Left lung (tissue), 10 donors: Measurements from ENCODE around the gene PARP3. TPM values are rescaled to one million over a fixed set of nuclear protein-coding genes. Genes with fewer than 3 reads are reported as not detected.

Experiments used
- ATAC-seq: fragments of 200-7000 bp; cut with Tn5 transposase; one replicate; pipeline ENCODE4 v1.9.1; 2020; ENCODE audit warnings: moderate library complexity
- DNase-seq, 4 donors: peaks; one replicate each; pipeline ENCODE4 v3.0.0-alpha.2; 2013 to 2020
- H3K27ac ChIP-seq, 2 donors: fragments of 200-600 bp; sonication (generic) in 1 of 2; one replicate each; pipeline versions ENCODE4 v1.5.0 to v1.8.0; 2020 to 2021
- H3K27me3 ChIP-seq, 2 donors: fragments of 200-600 bp; sonication (generic) in 1 of 2; one replicate each; pipeline versions ENCODE4 v1.5.0 to v1.8.0; 2020 to 2021
- H3K36me3 ChIP-seq, 2 donors: fragments of 200-600 bp; sonication (generic) in 1 of 2; one replicate each; pipeline versions ENCODE4 v1.5.0 to v1.8.0; 2020 to 2021
- H3K4me1 ChIP-seq, 2 donors: fragments of 200-600 bp; one replicate each; pipeline ENCODE4 v1.8.0; 2021
- H3K4me3 ChIP-seq, 2 donors: fragments of 200-600 bp; sonication (generic) in 1 of 2; one replicate each; pipeline versions ENCODE4 v1.5.0 to v1.8.0; 2020 to 2021; ENCODE audit warnings: mild to moderate bottlenecking in 1 of 2
- H3K9me3 ChIP-seq, 2 donors: fragments of 200-600 bp; sonication (generic) in 1 of 2; one replicate each; pipeline versions ENCODE4 v1.5.0 to v1.8.0; 2020 to 2021
- intact Hi-C, 2 donors: fragments of 100-400 bp; cut with DNase I; formaldehyde crosslinking; loops; one replicate each; pipeline versions ENCODE4 v1.11.2 to v1.14.2; 2022
- polyA plus RNA-seq, 6 donors: library from polyadenylated mRNA; unstranded; fragments of 120-200 nt; gene quantifications; one replicate each; pipeline ENCODE4 v1.2.1, GENCODE V29; 2013; ENCODE audit not compliant: insufficient read length in 6 of 6
- total RNA-seq, 2 donors: library from RNA; stranded (reverse); fragmentation: NEBNext Ultra II Directional; extraction: Animal tissue kit (Norgen Biotek cat#: 25700); gene quantifications; one replicate each; pipeline ENCODE4 v1.2.1, GENCODE V29; 2021
- TF ChIP-seq, protein P1 (sequence below), 2 donors: fragments of 200-600 bp; sonication (generic) in 1 of 2; IDR thresholded peaks; one replicate each; pipeline versions ENCODE4 v1.5.0 to v1.8.0; 2021; ENCODE audit warnings: antibody characterized with exemption in 2 of 2
- donor health status: DM: no; HTN: yes; CAD: no.
- donor health status: DM: no; HTN: no; CAD: no.

PARP3 gene
- total and polyA plus RNA-seq, 8 donors, result 16.5 to 24.1 (median 20.3) TPM

DNA sequence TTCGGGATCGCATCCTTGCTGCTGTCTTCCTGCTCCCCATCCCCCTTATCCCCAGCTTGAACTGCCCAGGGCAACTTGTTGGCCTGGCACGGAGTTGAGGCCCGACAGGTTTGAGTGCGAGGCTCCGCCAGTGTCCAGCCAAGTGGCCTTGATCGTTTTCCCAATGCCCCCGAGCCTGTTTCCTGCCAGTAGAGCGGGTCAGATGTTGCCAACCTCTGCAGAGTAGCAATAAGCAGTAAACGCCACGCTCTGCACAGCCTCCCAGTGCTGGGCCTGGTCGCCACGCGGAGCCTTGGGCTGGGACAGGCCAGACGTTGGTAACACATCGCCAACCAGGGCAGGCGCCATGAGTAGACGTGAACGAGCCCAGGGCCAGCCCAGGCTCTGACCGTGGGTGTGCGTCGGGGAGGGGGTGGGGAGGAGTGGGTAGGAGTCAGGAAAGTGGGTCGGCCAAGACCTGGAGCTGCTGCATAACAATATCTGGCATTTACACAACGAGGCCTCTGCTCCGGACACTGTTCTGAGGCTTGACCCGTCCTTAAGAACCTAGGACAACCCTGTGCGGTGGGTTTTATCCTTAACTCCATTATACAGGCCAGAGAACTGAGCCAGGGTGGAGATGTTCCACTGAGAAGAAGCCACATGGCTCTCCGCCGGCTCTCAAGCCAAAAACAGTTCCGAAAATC, 32.3 kb downstream of the PARP3 start:
- peak overlapping the region; percentile 88 to 91 for H3K27ac ChIP-seq
- no peaks in the 10 kb centered on the region for H3K9me3 ChIP-seq
- no peaks in the 10 kb centered on the region for H3K36me3 ChIP-seq
- peak; percentile 29 for ATAC-seq
- no peaks in the 10 kb centered on the region for H3K27me3 ChIP-seq
- DNase-seq, result peak in 2 of 4 donors; percentile 51 to 84
- H3K4me3 ChIP-seq, result peak overlapping the region; percentile 76 to 94
- H3K4me1 ChIP-seq, result peaks cover 17 to 40% of the 10 kb centered on the region in 2 donors
- intact Hi-C loops, result no loop called here
- TF ChIP-seq, protein P1, sequence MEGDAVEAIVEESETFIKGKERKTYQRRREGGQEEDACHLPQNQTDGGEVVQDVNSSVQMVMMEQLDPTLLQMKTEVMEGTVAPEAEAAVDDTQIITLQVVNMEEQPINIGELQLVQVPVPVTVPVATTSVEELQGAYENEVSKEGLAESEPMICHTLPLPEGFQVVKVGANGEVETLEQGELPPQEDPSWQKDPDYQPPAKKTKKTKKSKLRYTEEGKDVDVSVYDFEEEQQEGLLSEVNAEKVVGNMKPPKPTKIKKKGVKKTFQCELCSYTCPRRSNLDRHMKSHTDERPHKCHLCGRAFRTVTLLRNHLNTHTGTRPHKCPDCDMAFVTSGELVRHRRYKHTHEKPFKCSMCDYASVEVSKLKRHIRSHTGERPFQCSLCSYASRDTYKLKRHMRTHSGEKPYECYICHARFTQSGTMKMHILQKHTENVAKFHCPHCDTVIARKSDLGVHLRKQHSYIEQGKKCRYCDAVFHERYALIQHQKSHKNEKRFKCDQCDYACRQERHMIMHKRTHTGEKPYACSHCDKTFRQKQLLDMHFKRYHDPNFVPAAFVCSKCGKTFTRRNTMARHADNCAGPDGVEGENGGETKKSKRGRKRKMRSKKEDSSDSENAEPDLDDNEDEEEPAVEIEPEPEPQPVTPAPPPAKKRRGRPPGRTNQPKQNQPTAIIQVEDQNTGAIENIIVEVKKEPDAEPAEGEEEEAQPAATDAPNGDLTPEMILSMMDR (IDR thresholded peaks at IDR 0.05), result peak; percentile 10 to 48

DNA sequence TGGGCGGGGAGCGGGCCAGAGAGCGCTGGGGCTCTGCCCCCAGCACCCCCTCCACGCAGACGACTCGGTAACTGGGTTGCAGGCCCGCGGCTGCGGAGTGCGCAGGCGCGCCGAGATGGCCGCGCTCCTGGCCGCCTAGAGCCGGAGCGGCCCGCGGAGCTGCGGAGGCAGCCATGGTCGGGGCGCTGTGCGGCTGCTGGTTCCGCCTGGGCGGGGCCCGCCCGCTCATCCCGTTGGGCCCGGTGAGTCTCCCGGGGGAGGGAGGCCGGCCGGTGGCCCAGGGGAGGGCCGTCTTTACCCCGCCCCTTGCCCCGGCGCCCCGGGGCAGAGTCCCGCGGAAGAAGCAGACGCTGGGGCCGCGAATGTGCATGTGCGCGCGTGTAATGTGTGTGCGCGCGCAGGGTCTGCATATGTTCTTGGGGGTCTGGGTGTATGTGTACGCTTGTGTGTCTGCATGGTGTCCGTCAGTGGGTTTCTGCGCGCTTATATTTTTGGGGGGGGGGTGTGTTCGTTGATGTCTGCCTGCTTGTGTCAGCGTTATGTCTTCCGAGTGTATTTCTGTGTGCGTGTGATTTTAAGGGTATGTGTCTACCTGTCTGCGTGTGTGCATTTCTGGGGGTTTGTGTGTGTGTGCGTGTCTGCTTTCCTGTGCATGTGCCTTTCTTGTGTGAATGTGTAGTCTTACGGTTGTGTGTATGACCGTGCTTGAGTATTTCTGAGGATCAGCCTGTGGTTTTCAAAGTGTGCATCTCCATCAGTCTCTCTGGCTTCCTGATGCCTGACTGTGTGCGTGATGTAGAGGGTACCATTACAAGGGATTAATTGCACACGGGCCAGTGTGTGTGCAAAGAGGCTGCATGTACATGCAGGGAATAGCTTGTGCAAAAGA, 33.0 kb downstream of the PARP3 start, which contains the start of gene ABHD14A:
ABHD14A (plus strand) TSS at position 102 of the 889 bp plus-strand sequence; CDS start at position 174, 72 bp downstream.
- H3K27ac ChIP-seq, result peak within 1 kb of the TSS; percentile 88 to 91
- ATAC-seq (peak; percentile 75), DNase-seq (peak; percentile 64 to 95 (median 76))
- no peaks in the 10 kb centered on the region for H3K27me3 ChIP-seq
- TF ChIP-seq, protein P1 (IDR thresholded peaks at IDR 0.05), result no peak
- intact Hi-C loops, result no loop called here
- no peaks in the 10 kb centered on the region for H3K36me3 ChIP-seq
- H3K9me3 ChIP-seq, result no peaks in the 10 kb centered on the region
- H3K4me3 ChIP-seq, result peak within 1 kb of the TSS; percentile 76 to 94
- H3K4me1 ChIP-seq, result peaks cover 17 to 40% of the 10 kb centered on the region in 2 donors

- Histone ChIP-seq H3K27ac (peak overlapping the region in 1 of 2 donors; percentile 88), H3K9me3 (no peaks in the 10 kb centered on the region), H3K27me3 (no peaks in the 10 kb centered on the region), H3K4me1 (peaks cover 17 to 40% of the 10 kb centered on the region in 2 donors), H3K4me3 (peak overlapping the region; percentile 76 to 94), H3K36me3 (no peaks in the 10 kb centered on the region)
- DNase-seq (peak; percentile 44 to 87 (median 82)), ATAC-seq (no peak)
- TF ChIP-seq, protein P1 (IDR thresholded peaks at IDR 0.05), result no peak
- intact Hi-C loops, result no loop called here
These were observed 33.8 kb downstream of the PARP3 start for GRCh38 chr3:51975852-51976549.

- Histone ChIP-seq H3K27me3 (no peaks in the 10 kb centered on the region), H3K4me3 (no peak overlapping the region), H3K4me1 (peaks cover 24 to 44% of the 10 kb centered on the region in 2 donors), H3K36me3 (no peaks in the 10 kb centered on the region), H3K27ac (no peak overlapping the region), H3K9me3 (no peaks in the 10 kb centered on the region)
- DNase-seq, result no peak
- ATAC-seq, result no peak
- TF ChIP-seq, protein P1 (IDR thresholded peaks at IDR 0.05), result no peak
- intact Hi-C loops, result no loop called here
These were observed 35.4 kb downstream of the PARP3 start for GRCh38 chr3:51977446-51978142.
